ENCODE results near the gene SETBP1. TPM values are rescaled to one million over a fixed set of nuclear protein-coding genes. Genes with fewer than 3 reads are reported as not detected.

The SETBP1 gene
- total RNA-seq, 1 experiment from 2014 or later: 3.4 TPM

DNA sequence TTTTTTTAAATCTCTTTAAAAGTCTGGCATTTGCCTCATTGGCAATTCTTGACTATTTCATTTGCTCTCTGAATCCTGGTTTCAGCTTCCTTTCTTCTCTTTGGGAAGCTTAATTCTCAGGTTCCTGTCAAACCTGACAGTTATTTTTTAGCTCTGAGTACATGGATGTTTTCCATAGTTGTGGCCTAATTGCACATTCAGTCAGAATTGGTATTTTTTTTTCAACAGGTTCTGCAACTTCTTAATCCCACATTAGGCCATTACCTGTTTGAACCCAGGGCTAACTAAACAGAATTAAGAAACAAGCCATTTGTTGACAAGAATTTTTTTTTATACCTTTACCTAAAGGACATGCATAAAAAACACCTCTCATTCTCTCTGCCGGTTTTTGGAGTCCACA lies 338.8 kb downstream of the SETBP1 start:
- no peaks in the 10 kb centered on the region for H3K9me3 ChIP-seq (ENCODE audit: low read length)
- no peak overlapping the region for H3K4me3 ChIP-seq (ENCODE audit: low read length)
- no peaks in the 10 kb centered on the region for H4K20me1 ChIP-seq (ENCODE audit: insufficient read depth, low read depth, low read length)
- no peak for DNase-seq
- H3K4me1 ChIP-seq (ENCODE audit: low read length): no peaks in the 10 kb centered on the region
- H3K9ac ChIP-seq (ENCODE audit: low read length): no peak overlapping the region
- H3K4me2 ChIP-seq (ENCODE audit: low read depth, low read length, poor library complexity, severe bottlenecking): no peak overlapping the region
- H3K27ac ChIP-seq (ENCODE audit: low read length): no peak overlapping the region
- H2AFZ ChIP-seq (ENCODE audit: low read length): no peak overlapping the region
- no peaks in the 10 kb centered on the region for H3K9me2 ChIP-seq (replicated peaks; ENCODE audit: insufficient read depth, low read length)
- H3K36me3 ChIP-seq (ENCODE audit: insufficient read depth, low read length): no peaks in the 10 kb centered on the region
- H3K79me2 ChIP-seq (ENCODE audit: low read length): no peaks in the 10 kb centered on the region
- no peaks in the 10 kb centered on the region for H3K27me3 ChIP-seq (ENCODE audit: low read length)

DNA sequence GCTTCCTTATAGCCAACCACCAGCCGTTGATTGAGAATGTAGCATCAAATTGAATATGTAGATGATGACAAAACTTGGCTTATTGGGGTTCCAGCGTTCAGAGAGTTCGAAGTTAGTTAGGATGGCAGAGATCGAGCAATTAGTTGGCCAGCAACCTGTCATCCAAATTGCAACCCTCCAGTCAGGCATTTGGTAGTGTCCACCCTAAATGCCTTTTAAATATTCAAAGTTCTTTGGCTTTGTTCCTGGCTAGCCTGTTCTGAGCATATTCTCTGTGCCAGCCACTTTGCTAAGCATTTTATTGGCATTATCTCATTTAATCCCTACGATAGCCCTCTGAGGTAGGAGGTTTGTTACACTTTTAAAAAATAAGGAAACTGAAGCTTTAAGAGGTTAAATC lies 342.8 kb downstream of the SETBP1 start:
- Histone ChIP-seq H3K4me2 (ENCODE audit: low read depth, low read length, poor library complexity, severe bottlenecking) (no peak overlapping the region), H3K4me1 (ENCODE audit: low read length) (no peaks in the 10 kb centered on the region), H3K27ac (ENCODE audit: low read length) (no peak overlapping the region), H2AFZ (ENCODE audit: low read length) (no peak overlapping the region), H3K9ac (ENCODE audit: low read length) (no peak overlapping the region), H3K4me3 (ENCODE audit: low read length) (no peak overlapping the region), H3K9me2 (replicated peaks; ENCODE audit: insufficient read depth, low read length) (no peaks in the 10 kb centered on the region), H3K36me3 (ENCODE audit: insufficient read depth, low read length) (no peaks in the 10 kb centered on the region), H3K9me3 (ENCODE audit: low read length) (no peaks in the 10 kb centered on the region), H3K27me3 (ENCODE audit: low read length) (no peaks in the 10 kb centered on the region), H4K20me1 (ENCODE audit: insufficient read depth, low read depth, low read length) (no peaks in the 10 kb centered on the region), H3K79me2 (ENCODE audit: low read length) (no peaks in the 10 kb centered on the region)
- DNase-seq: peak; percentile 31

DNA sequence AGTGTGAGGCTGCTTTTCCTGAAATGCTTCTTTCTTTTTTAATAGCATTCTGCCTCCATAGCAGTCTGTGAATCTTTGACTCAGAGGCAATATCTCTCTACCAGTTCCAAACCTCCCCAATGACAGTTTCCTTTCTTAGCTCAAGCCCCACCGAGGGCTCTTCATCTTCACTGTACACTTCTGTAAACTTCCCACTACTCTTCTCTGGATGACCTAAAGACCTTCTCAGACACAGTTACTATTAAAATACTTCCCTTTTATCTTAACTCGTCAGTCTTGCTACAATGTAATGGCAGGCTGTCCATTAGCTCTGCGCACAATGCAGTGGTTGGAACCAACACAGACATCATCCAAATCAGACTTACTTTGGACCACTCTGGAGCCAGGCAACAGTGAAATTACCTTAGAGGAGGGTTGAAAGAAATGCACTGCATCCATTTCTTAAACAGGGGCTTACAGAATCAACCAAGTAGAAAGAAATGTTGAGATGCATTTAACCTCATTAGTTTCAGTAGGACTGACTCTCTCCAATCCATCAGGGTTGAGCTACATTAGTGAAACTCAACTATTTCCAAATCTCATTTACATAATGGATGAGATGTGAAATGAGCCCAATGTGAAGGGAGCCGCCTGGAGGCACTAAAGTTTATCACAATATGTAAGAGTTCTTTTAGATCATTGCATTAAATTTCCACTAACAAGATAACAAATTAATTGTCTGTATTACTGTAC lies 343.8 kb downstream of the SETBP1 start:
- Histone ChIP-seq H3K9me2 (replicated peaks; ENCODE audit: insufficient read depth, low read length) (no peaks in the 10 kb centered on the region), H3K36me3 (ENCODE audit: insufficient read depth, low read length) (no peaks in the 10 kb centered on the region), H3K27ac (ENCODE audit: low read length) (no peak overlapping the region), H3K9ac (ENCODE audit: low read length) (no peak overlapping the region), H3K79me2 (ENCODE audit: low read length) (no peaks in the 10 kb centered on the region), H3K27me3 (ENCODE audit: low read length) (no peaks in the 10 kb centered on the region), H3K4me2 (ENCODE audit: low read depth, low read length, poor library complexity, severe bottlenecking) (no peak overlapping the region), H3K4me3 (ENCODE audit: low read length) (no peak overlapping the region), H3K4me1 (ENCODE audit: low read length) (no peaks in the 10 kb centered on the region), H3K9me3 (ENCODE audit: low read length) (no peaks in the 10 kb centered on the region), H4K20me1 (ENCODE audit: insufficient read depth, low read depth, low read length) (no peaks in the 10 kb centered on the region), H2AFZ (ENCODE audit: low read length) (no peak overlapping the region)
- DNase-seq: peak; percentile 48

DNA sequence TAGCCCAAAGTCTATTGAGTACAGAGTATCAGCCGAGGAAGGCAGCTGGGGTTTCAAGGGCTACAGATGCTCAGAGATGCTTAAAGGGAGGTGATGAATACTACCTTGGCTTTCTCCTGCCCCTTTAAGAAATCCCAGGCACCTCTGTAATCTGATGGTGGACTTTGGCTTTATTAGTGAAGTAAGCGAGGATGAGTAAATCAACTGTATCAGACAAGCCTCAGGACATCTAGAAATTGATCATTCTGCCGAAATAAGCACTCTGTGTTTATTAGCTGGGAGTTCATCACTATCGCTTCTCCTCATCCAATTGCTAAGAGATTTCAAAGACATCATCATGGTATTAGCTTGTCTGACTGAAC lies 344.4 kb downstream of the SETBP1 start:
- no peak overlapping the region for H3K27ac ChIP-seq (ENCODE audit: low read length)
- DNase-seq: no peak

DNA sequence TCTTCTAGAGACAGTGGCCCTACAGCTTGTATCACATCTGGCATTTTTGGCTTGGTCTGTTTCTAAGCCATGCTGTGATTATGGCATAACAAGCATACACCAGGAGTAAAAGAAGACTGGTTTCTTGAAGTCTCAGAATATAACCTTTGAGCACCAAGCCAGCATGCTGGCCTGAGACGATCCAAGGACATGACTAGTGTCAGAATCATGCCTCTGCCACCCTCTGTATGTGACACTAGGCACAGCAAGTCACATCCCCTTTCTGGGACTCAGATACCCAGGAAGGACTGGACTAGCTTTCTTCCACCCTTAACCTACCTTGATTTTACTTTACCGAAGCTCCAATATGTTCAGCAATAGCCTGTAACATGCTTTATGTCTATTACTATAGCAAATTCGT lies 345.5 kb downstream of the SETBP1 start:
- Histone ChIP-seq H3K4me3 (ENCODE audit: low read length) (no peak overlapping the region), H2AFZ (ENCODE audit: low read length) (no peak overlapping the region), H3K27me3 (ENCODE audit: low read length) (no peaks in the 10 kb centered on the region), H3K4me2 (ENCODE audit: low read depth, low read length, poor library complexity, severe bottlenecking) (no peak overlapping the region), H3K9me3 (ENCODE audit: low read length) (no peaks in the 10 kb centered on the region), H3K9ac (ENCODE audit: low read length) (no peak overlapping the region), H3K4me1 (ENCODE audit: low read length) (no peaks in the 10 kb centered on the region), H3K27ac (ENCODE audit: low read length) (no peak overlapping the region), H4K20me1 (ENCODE audit: insufficient read depth, low read depth, low read length) (no peaks in the 10 kb centered on the region), H3K79me2 (ENCODE audit: low read length) (no peaks in the 10 kb centered on the region), H3K9me2 (replicated peaks; ENCODE audit: insufficient read depth, low read length) (no peaks in the 10 kb centered on the region), H3K36me3 (ENCODE audit: insufficient read depth, low read length) (no peaks in the 10 kb centered on the region)
- DNase-seq: no peak

More for the DNA sequence above, 344.4 kb downstream of the SETBP1 start:
- no peak overlapping the region for H3K4me2 ChIP-seq (ENCODE audit: low read depth, low read length, poor library complexity, severe bottlenecking)
- H4K20me1 ChIP-seq (ENCODE audit: insufficient read depth, low read depth, low read length): no peaks in the 10 kb centered on the region
- H2AFZ ChIP-seq (ENCODE audit: low read length): no peak overlapping the region
- no peak overlapping the region for H3K9ac ChIP-seq (ENCODE audit: low read length)
- H3K4me1 ChIP-seq (ENCODE audit: low read length): no peaks in the 10 kb centered on the region
- H3K9me3 ChIP-seq (ENCODE audit: low read length): no peaks in the 10 kb centered on the region
- no peaks in the 10 kb centered on the region for H3K27me3 ChIP-seq (ENCODE audit: low read length)
- H3K36me3 ChIP-seq (ENCODE audit: insufficient read depth, low read length): no peaks in the 10 kb centered on the region
- H3K4me3 ChIP-seq (ENCODE audit: low read length): no peak overlapping the region
- no peaks in the 10 kb centered on the region for H3K9me2 ChIP-seq (replicated peaks; ENCODE audit: insufficient read depth, low read length)
- H3K79me2 ChIP-seq (ENCODE audit: low read length): no peaks in the 10 kb centered on the region

DNA sequence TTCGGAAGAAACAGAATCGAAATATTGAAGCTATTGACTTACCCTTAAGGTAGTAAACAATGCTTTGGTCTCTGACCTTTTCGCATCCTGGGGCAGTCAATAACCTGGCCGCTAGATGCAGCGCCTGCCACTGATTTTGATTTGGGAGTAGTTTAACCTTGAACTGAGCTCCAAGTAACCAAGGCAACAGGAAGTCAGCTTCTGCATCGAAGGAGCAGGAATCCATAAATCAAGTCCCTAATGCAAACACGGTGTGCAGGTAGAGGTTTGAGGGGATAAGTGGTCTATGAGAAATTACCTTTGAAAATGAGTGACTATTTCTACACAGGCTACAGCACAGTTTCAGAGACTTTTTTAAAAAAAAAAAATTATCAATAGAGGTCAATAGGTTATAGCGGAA lies 353.5 kb downstream of the SETBP1 start:
- no peak for DNase-seq
- Histone ChIP-seq H3K4me1 (ENCODE audit: low read length) (no peaks in the 10 kb centered on the region), H3K9me3 (ENCODE audit: low read length) (no peaks in the 10 kb centered on the region), H3K9me2 (replicated peaks; ENCODE audit: insufficient read depth, low read length) (no peaks in the 10 kb centered on the region), H3K27me3 (ENCODE audit: low read length) (no peaks in the 10 kb centered on the region; the same call in 1 of the 2 replicates), H3K27ac (ENCODE audit: low read length) (no peak overlapping the region), H3K36me3 (ENCODE audit: insufficient read depth, low read length) (no peaks in the 10 kb centered on the region), H3K9ac (ENCODE audit: low read length) (no peak overlapping the region), H4K20me1 (ENCODE audit: insufficient read depth, low read depth, low read length) (no peaks in the 10 kb centered on the region), H3K4me3 (ENCODE audit: low read length) (no peak overlapping the region), H3K79me2 (ENCODE audit: low read length) (no peaks in the 10 kb centered on the region), H3K4me2 (ENCODE audit: low read depth, low read length, poor library complexity, severe bottlenecking) (no peak overlapping the region), H2AFZ (ENCODE audit: low read length) (no peak overlapping the region)

- Histone ChIP-seq H4K20me1 (ENCODE audit: insufficient read depth, low read depth, low read length) (no peaks in the 10 kb centered on the region), H2AFZ (ENCODE audit: low read length) (no peak overlapping the region), H3K4me1 (ENCODE audit: low read length) (peaks cover 7% of the 10 kb centered on the region), H3K9me3 (ENCODE audit: low read length) (no peaks in the 10 kb centered on the region), H3K27me3 (ENCODE audit: low read length) (no peaks in the 10 kb centered on the region; the same call in 1 of the 2 replicates), H3K4me2 (ENCODE audit: low read depth, low read length, poor library complexity, severe bottlenecking) (no peak overlapping the region), H3K4me3 (ENCODE audit: low read length) (no peak overlapping the region), H3K36me3 (ENCODE audit: insufficient read depth, low read length) (no peaks in the 10 kb centered on the region), H3K79me2 (ENCODE audit: low read length) (no peaks in the 10 kb centered on the region), H3K27ac (ENCODE audit: low read length) (no peak overlapping the region), H3K9ac (ENCODE audit: low read length) (no peak overlapping the region), H3K9me2 (replicated peaks; ENCODE audit: insufficient read depth, low read length) (no peaks in the 10 kb centered on the region)
- DNase-seq: no peak
Observed at GRCh38 chr18:45037618-45038017, 356.9 kb downstream of the SETBP1 start.

DNA sequence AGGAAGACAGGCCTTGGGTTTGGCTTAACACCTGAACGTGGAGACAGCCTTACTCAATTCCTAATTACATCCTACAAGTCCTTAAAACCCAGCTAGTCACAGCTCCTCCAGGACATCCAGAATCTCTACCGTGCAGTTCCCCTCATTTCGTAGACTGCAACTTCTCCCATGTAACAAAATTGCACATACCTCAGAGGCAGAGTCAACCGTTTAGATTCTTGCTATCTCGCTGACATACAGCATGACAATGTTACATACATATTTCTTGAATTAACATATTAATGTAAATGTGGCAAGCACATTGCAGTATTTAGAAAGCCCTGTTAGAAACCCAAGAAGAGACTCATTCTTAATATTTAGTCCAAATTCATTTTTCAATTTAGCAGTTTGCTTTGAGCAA lies 358.7 kb downstream of the SETBP1 start:
- DNase-seq: no peak
- no peaks in the 10 kb centered on the region for H3K9me2 ChIP-seq (replicated peaks; ENCODE audit: insufficient read depth, low read length)
- no peaks in the 10 kb centered on the region; the same call in 1 of the 2 replicates for H3K27me3 ChIP-seq (ENCODE audit: low read length)
- H3K9me3 ChIP-seq (ENCODE audit: low read length): no peaks in the 10 kb centered on the region
- no peaks in the 10 kb centered on the region for H3K79me2 ChIP-seq (ENCODE audit: low read length)
- H4K20me1 ChIP-seq (ENCODE audit: insufficient read depth, low read depth, low read length): no peaks in the 10 kb centered on the region
- no peak overlapping the region for H3K4me2 ChIP-seq (ENCODE audit: low read depth, low read length, poor library complexity, severe bottlenecking)
- H3K9ac ChIP-seq (ENCODE audit: low read length): no peak overlapping the region
- no peak overlapping the region for H3K27ac ChIP-seq (ENCODE audit: low read length)
- no peak overlapping the region for H3K4me3 ChIP-seq (ENCODE audit: low read length)
- H3K36me3 ChIP-seq (ENCODE audit: insufficient read depth, low read length): no peaks in the 10 kb centered on the region
- H3K4me1 ChIP-seq (ENCODE audit: low read length): peaks cover 7% of the 10 kb centered on the region
- H2AFZ ChIP-seq (ENCODE audit: low read length): no peak overlapping the region
